Measurements from ENCODE around the gene AHNAK.

- no peak for TF ChIP-seq CTCF (IDR thresholded peaks at IDR 0.05; ENCODE audit: insufficient read depth, low read length, poor library complexity, severe bottlenecking)
- TF ChIP-seq EZH2phosphoT487 (conservative IDR thresholded peaks at IDR 0.05; ENCODE audit: low read length): no peak
Measured at GRCh38 chr11:62435846-62436660, 110.6 kb downstream of the AHNAK start.
